HG03139 (cell line): ENCODE measurements around the gene COCH.
"Not testable (repeated sequence)": the region's sequence is repeated elsewhere in the genome, so short reads cannot be mapped to it uniquely, and the experiment has no call there.

ENCODE experiments used
- ATAC-seq: cut with Tn5 transposase; IDR thresholded peaks from one replicate; pipeline ENCODE4 v1.9.1; 2021; ENCODE audit not compliant: unreplicated experiment

The COCH gene

GRCh38 chr14:30921305-30921704 lies 46.9 kb downstream of the COCH start:
- ATAC-seq: no peak

GRCh38 chr14:30921788-30922187 lies 47.4 kb downstream of the COCH start:
- no peak for ATAC-seq

DNA sequence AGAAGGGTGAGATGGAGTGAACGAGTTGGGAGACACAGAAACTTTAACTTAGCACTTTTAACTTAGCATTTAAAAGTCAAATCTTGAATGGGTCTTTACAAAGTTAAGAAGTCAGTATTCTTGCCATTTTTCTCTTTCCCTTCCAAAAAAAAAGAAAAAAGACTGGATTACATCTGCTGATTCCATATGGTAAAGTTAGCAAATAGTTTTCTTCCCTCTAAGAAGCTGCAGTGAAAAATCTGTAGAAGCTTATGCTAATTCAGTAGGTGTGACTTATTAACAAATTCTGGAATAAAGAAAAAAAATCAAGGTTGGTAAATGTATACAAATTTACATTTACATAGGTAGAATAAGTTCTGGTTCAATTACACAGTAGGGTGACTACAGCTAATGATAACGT lies 50.9 kb downstream of the COCH start:
- ATAC-seq: no peak

GRCh38 chr14:30928462-30928861 lies 54.1 kb downstream of the COCH start:
- no peak for ATAC-seq

GRCh38 chr14:30933937-30934336 lies 59.6 kb downstream of the COCH start:
- ATAC-seq: not testable (repeated sequence)

DNA sequence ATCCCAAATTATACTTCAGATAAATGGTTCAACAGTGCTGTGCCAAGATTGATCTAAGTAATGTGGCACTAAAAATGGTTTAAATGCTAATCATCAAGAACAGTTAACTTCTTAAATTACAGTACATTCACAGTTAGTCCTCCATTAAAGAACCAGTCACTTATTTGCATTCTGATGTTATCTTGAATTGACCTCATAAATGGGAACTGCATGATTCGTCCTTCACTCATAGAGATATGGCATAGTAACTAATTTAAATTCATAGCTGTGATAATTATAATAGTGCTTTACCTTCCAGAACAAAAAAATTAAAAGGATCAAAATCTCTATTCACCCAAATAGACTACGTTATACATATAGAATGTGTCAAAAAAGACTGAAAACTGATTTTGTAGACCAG lies 61.1 kb downstream of the COCH start:
- ATAC-seq: no peak

- ATAC-seq: no peak
These were observed 64.3 kb downstream of the COCH start for GRCh38 chr14:30938617-30939016.
